ENCODE results near the gene ZFAND2B.

Gene ZFAND2B

GRCh38 chr2:219245148-219245898 is 38.7 kb downstream of the ZFAND2B start, which contains the start of the genes GLB1L and STK16:
TSS of gene GLB1L (minus strand) at chr2:219245444. CDS start at chr2:219243573, 1,871 bp downstream.
TSS of gene STK16 (plus strand) at chr2:219245479. CDS start at chr2:219246000, 521 bp downstream.
- peaks cover 56% of the 10 kb centered on the region for H3K4me1 Mint-ChIP-seq (ENCODE audit: low read depth)
- H3K36me3 Mint-ChIP-seq, result no peaks in the 10 kb centered on the region
- H3K9me3 Mint-ChIP-seq (ENCODE audit: low read depth), result no peaks in the 10 kb centered on the region
- no peaks in the 10 kb centered on the region for H3K27me3 Mint-ChIP-seq
- H3K4me3 Mint-ChIP-seq, result peak within 1 kb of the TSS; percentile 97
- H3K27ac Mint-ChIP-seq, result peak within 1 kb of the TSS; percentile 97

GRCh38 chr2:219245899-219246230 is 39.3 kb downstream of the ZFAND2B start:
- no peaks in the 10 kb centered on the region for H3K9me3 Mint-ChIP-seq (ENCODE audit: low read depth)
- H3K36me3 Mint-ChIP-seq, result peaks cover under 1% of the 10 kb centered on the region
- no peaks in the 10 kb centered on the region for H3K27me3 Mint-ChIP-seq
- peaks cover 61% of the 10 kb centered on the region for H3K4me1 Mint-ChIP-seq (ENCODE audit: low read depth)
- H3K4me3 Mint-ChIP-seq, result peak overlapping the region; percentile 97
- peak overlapping the region; percentile 97 for H3K27ac Mint-ChIP-seq

- Mint-ChIP-seq H3K36me3 (peaks cover 3% of the 10 kb centered on the region), H3K9me3 (ENCODE audit: low read depth) (no peaks in the 10 kb centered on the region), H3K27me3 (no peaks in the 10 kb centered on the region), H3K27ac (peak overlapping the region; percentile 97), H3K4me1 (ENCODE audit: low read depth) (peaks cover 68% of the 10 kb centered on the region), H3K4me3 (peak overlapping the region; percentile 97)
Measured at GRCh38 chr2:219246559-219246958, 40.0 kb downstream of the ZFAND2B start.

- Mint-ChIP-seq H3K36me3 (peaks cover 3% of the 10 kb centered on the region), H3K27me3 (no peaks in the 10 kb centered on the region), H3K27ac (peak overlapping the region; percentile 88)
Measured at GRCh38 chr2:219247678-219248642, 41.4 kb downstream of the ZFAND2B start.

GRCh38 chr2:219248845-219249202 is 42.2 kb downstream of the ZFAND2B start:
- Mint-ChIP-seq H3K27ac (peak overlapping the region; percentile 90), H3K36me3 (peaks cover 3% of the 10 kb centered on the region), H3K4me3 (peak overlapping the region; percentile 97), H3K27me3 (no peaks in the 10 kb centered on the region), H3K9me3 (ENCODE audit: low read depth) (no peaks in the 10 kb centered on the region), H3K4me1 (ENCODE audit: low read depth) (peaks cover 77% of the 10 kb centered on the region)

More at GRCh38 chr2:219247678-219248642, 41.4 kb downstream of the ZFAND2B start:
- Mint-ChIP-seq H3K4me3 (peak overlapping the region; percentile 97), H3K4me1 (ENCODE audit: low read depth) (peaks cover 79% of the 10 kb centered on the region), H3K9me3 (ENCODE audit: low read depth) (no peaks in the 10 kb centered on the region)

- Mint-ChIP-seq H3K36me3 (peaks cover 3% of the 10 kb centered on the region), H3K4me3 (peak overlapping the region; percentile 97), H3K4me1 (ENCODE audit: low read depth) (peaks cover 74% of the 10 kb centered on the region), H3K27me3 (no peaks in the 10 kb centered on the region), H3K27ac (peak overlapping the region; percentile 90), H3K9me3 (ENCODE audit: low read depth) (no peaks in the 10 kb centered on the region)
Measured at GRCh38 chr2:219249203-219249980, 42.8 kb downstream of the ZFAND2B start.

- Mint-ChIP-seq H3K4me3 (peak overlapping the region; percentile 97), H3K27me3 (no peaks in the 10 kb centered on the region), H3K4me1 (ENCODE audit: low read depth) (peaks cover 74% of the 10 kb centered on the region), H3K27ac (peak overlapping the region; percentile 91), H3K36me3 (peaks cover 3% of the 10 kb centered on the region), H3K9me3 (ENCODE audit: low read depth) (no peaks in the 10 kb centered on the region)
Measured at GRCh38 chr2:219250049-219250781, 43.6 kb downstream of the ZFAND2B start.

- Mint-ChIP-seq H3K27ac (peak overlapping the region; percentile 91), H3K4me3 (peak overlapping the region; percentile 97), H3K9me3 (ENCODE audit: low read depth) (no peaks in the 10 kb centered on the region), H3K36me3 (peaks cover 3% of the 10 kb centered on the region), H3K27me3 (no peaks in the 10 kb centered on the region), H3K4me1 (ENCODE audit: low read depth) (peaks cover 73% of the 10 kb centered on the region)
Measured at GRCh38 chr2:219251656-219252055, 45.1 kb downstream of the ZFAND2B start.

GRCh38 chr2:219252084-219252483 is 45.5 kb downstream of the ZFAND2B start:
- Mint-ChIP-seq H3K9me3 (ENCODE audit: low read depth) (no peaks in the 10 kb centered on the region), H3K4me1 (ENCODE audit: low read depth) (peaks cover 68% of the 10 kb centered on the region), H3K27me3 (no peaks in the 10 kb centered on the region), H3K4me3 (peak overlapping the region; percentile 97), H3K27ac (peak overlapping the region; percentile 91), H3K36me3 (peaks cover 3% of the 10 kb centered on the region)

GRCh38 chr2:219252570-219252899 is 46.0 kb downstream of the ZFAND2B start:
- Mint-ChIP-seq H3K27ac (peak overlapping the region; percentile 91), H3K27me3 (no peaks in the 10 kb centered on the region), H3K4me3 (peak overlapping the region; percentile 97), H3K9me3 (ENCODE audit: low read depth) (no peaks in the 10 kb centered on the region), H3K4me1 (ENCODE audit: low read depth) (peaks cover 64% of the 10 kb centered on the region), H3K36me3 (peaks cover 3% of the 10 kb centered on the region)

- no peaks in the 10 kb centered on the region for H3K9me3 Mint-ChIP-seq (ENCODE audit: low read depth)
- H3K36me3 Mint-ChIP-seq, result peaks cover 3% of the 10 kb centered on the region
- peaks cover 58% of the 10 kb centered on the region for H3K4me1 Mint-ChIP-seq (ENCODE audit: low read depth)
- no peaks in the 10 kb centered on the region for H3K27me3 Mint-ChIP-seq
- H3K27ac Mint-ChIP-seq, result peak within 1 kb of the TSS; percentile 95
- peak within 1 kb of the TSS; percentile 97 for H3K4me3 Mint-ChIP-seq
Measured at GRCh38 chr2:219252900-219253752, 46.5 kb downstream of the ZFAND2B start, which contains the start of gene TUBA4B. TSS of gene TUBA4B (plus strand) at chr2:219253243. CDS start at chr2:219253408, 165 bp downstream.

- Mint-ChIP-seq H3K4me1 (ENCODE audit: low read depth) (peaks cover 49% of the 10 kb centered on the region), H3K27me3 (no peaks in the 10 kb centered on the region), H3K9me3 (ENCODE audit: low read depth) (no peaks in the 10 kb centered on the region), H3K27ac (peak within 1 kb of the TSS; percentile 95), H3K36me3 (peaks cover 3% of the 10 kb centered on the region), H3K4me3 (peak within 1 kb of the TSS; percentile 97)
Measured at GRCh38 chr2:219253753-219254589, 47.4 kb downstream of the ZFAND2B start, which contains the start of gene TUBA4A. TSS of gene TUBA4A (minus strand) at chr2:219253918. CDS start at chr2:219253858, 60 bp downstream.

Measured in activated naive CD8-positive, alpha-beta T cell (primary cell).